ENCODE data around the gene DEFB113. TPM values are rescaled to one million over a fixed set of nuclear protein-coding genes. Genes with fewer than 3 reads are reported as not detected.

DEFB113 gene
- total RNA-seq, 1 experiment from 2014 or later = not detected

- no peak overlapping the region for H2AFZ ChIP-seq (ENCODE audit: low read length)
- no peaks in the 10 kb centered on the region for H3K79me1 ChIP-seq (ENCODE audit: insufficient read depth, low read depth, low read length, poor library complexity, severe bottlenecking)
- Mint-ChIP-seq H3K27me3 (ENCODE audit: low read depth) (no peaks in the 10 kb centered on the region), H3K27ac (no peak overlapping the region), H3K4me1 (peaks cover 2 to 3% of the 10 kb centered on the region in 2 experiments; a peak in 2 of 4 replicates), H3K36me3 (ENCODE audit: insufficient read depth in 1 of 3, low read depth in 3 of 3) (no peaks in the 10 kb centered on the region; a peak in 1 of 7 replicates), H3K9me3 (peaks cover 0 to 4% of the 10 kb centered on the region in 2 experiments; a peak in 1 of 5 replicates), H3K4me3 (no peak overlapping the region)
- H3K27ac ChIP-seq (ENCODE audit: insufficient read length, low read depth, low read length) = no peak overlapping the region
- H2BK120ac ChIP-seq (ENCODE audit: low read depth, low read length, poor library complexity, severe bottlenecking) = no peak overlapping the region
- no peaks in the 10 kb centered on the region; the same call in 1 of the 2 replicates for H3K4me1 ChIP-seq (ENCODE audit: insufficient read depth, low read length)
- no peak overlapping the region for H4K8ac ChIP-seq (replicated peaks; ENCODE audit: insufficient read length, low read depth, low read length)
- no peak overlapping the region for H3K56ac ChIP-seq (ENCODE audit: insufficient read length, low read depth, low read length)
- no peaks in the 10 kb centered on the region for H4K20me1 ChIP-seq (ENCODE audit: control insufficient read depth, insufficient read depth, insufficient read length)
- no peak overlapping the region for H3K4me2 ChIP-seq (ENCODE audit: insufficient read depth, insufficient read length, low read length)
- no peaks in the 10 kb centered on the region for H3K79me2 ChIP-seq (ENCODE audit: insufficient read depth, low read length)
- H3K4ac ChIP-seq (ENCODE audit: low read depth, low read length) = no peak overlapping the region
- no peak overlapping the region for H2BK15ac ChIP-seq (ENCODE audit: low read depth, low read length)
- no peaks in the 10 kb centered on the region for H3K23me2 ChIP-seq (ENCODE audit: insufficient read length, low read depth, low read length, poor library complexity, severe bottlenecking)
- H2BK5ac ChIP-seq (ENCODE audit: insufficient read length, low read length) = no peak overlapping the region
- WGBS (ENCODE audit: extremely low coverage, insufficient read length, low lambda C conversion rate) = no CpG with 5 or more reads among the region's 1 CpG
- no peak for DNase-seq
- no peak overlapping the region for H3K18ac ChIP-seq (ENCODE audit: insufficient read length, low read depth, low read length)
- no peak overlapping the region for H4K5ac ChIP-seq (ENCODE audit: insufficient read length, low read depth, low read length)
- H4K91ac ChIP-seq (ENCODE audit: insufficient read length, low read depth, low read length) = no peak overlapping the region
- no peaks in the 10 kb centered on the region for H3K27me3 ChIP-seq (ENCODE audit: insufficient read depth, low read length)
- no peak overlapping the region for H3K9ac ChIP-seq (ENCODE audit: extremely low read depth, insufficient read length, low read length)
- H3K14ac ChIP-seq (ENCODE audit: insufficient read depth, low read length) = no peak overlapping the region
- H3K9me3 ChIP-seq (ENCODE audit: control insufficient read depth, low read depth, low read length) = no peaks in the 10 kb centered on the region
- H2BK12ac ChIP-seq (ENCODE audit: insufficient read length, low read depth, low read length) = no peak overlapping the region
- no peak overlapping the region for H3T11ph ChIP-seq (ENCODE audit: low read length)
- no peak overlapping the region for H3K23ac ChIP-seq (ENCODE audit: insufficient read length, low read depth, low read length)
- no peak overlapping the region for H2BK20ac ChIP-seq (ENCODE audit: low read depth, low read length, poor library complexity, severe bottlenecking)
- no peak for TF ChIP-seq CTCF (conservative IDR thresholded peaks at IDR 0.05)
- no peak overlapping the region for H2AK5ac ChIP-seq (ENCODE audit: insufficient read length, low read length)
These were observed 17.1 kb upstream of the DEFB113 start for GRCh38 chr6:49986551-49986950.
